ENCODE results near the gene FBXO28.

FBXO28 gene

DNA sequence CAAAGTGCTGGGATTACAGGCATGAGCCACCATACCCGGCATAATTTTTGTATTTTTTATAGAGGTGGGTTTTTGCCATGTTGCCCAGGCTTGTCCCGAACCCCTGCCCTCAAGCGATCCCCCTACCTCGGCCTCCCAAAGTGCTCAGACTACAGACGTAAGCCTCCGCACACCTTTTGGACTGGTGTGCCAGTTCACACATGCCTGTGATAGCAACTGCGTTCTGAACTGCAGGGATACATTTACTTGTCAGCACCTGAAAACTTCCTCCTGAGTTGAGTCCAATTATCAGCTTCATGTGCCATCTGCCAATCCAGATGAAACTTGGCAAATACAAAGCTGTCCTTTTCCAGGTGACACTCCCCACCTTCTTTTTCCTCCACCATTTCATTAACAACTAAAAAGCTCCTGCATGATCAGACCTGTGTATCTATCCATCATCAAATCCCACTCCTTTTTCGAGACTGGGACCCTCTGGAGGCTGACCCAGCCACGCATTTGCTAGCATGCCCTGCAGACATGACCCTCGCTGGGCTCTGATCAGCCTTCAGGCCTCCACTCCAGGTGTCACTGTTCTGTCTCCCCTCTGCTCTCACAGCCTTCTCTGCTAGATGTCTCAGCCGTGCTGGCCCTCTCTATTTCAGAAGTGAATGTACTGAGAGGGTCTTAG, 67.0 kb downstream of the FBXO28 start:
- Histone ChIP-seq H3K9me3 (ENCODE audit: control insufficient read depth in 5 of 5, low read length in 5 of 5) (no peaks in the 10 kb centered on the region), H3K36me3 (ENCODE audit: control insufficient read depth in 5 of 5, insufficient read depth in 5 of 5, low read length in 5 of 5) (peaks cover 0 to 1% (median 0%) of the 10 kb centered on the region in 5 donors), H3K27me3 (ENCODE audit: control insufficient read depth in 5 of 5, insufficient read depth in 4 of 5, low read length in 5 of 5) (no peaks in the 10 kb centered on the region), H3K4me3 (ENCODE audit: low read depth in 1 of 5, low read length in 5 of 5) (no peak overlapping the region), H3K27ac (ENCODE audit: low read depth, low read length) (no peak overlapping the region), H3K9ac (ENCODE audit: low read length in 5 of 5) (no peak overlapping the region), H3K4me1 (ENCODE audit: control insufficient read depth in 5 of 5, insufficient read depth in 5 of 5, low read length in 5 of 5) (peaks cover 3 to 25% (median 23%) of the 10 kb centered on the region in 5 donors)

DNA sequence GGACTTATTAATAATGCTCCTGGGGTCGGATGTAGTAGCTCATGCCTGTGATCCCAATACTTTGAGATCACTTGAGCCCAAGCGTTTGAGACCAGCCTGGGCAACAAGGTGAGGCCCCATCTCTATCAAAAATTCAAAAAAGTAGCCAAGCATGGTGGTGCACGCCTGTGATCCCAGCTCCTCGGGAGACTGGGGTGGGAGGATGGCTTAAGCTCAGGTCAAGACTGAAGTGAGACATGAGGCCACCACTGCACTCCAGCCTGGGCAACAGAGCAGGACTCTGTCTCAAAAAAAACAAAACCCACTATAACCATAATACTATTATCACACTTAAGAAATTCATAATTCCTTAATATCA, 67.5 kb downstream of the FBXO28 start:
- Histone ChIP-seq H3K27me3 (ENCODE audit: control insufficient read depth in 5 of 5, insufficient read depth in 4 of 5, low read length in 5 of 5) (no peaks in the 10 kb centered on the region), H3K4me3 (ENCODE audit: low read depth in 1 of 5, low read length in 5 of 5) (no peak overlapping the region), H3K36me3 (ENCODE audit: control insufficient read depth in 5 of 5, insufficient read depth in 5 of 5, low read length in 5 of 5) (peaks cover 0 to 2% (median 0%) of the 10 kb centered on the region in 5 donors), H3K27ac (ENCODE audit: low read depth, low read length) (no peak overlapping the region), H3K9me3 (ENCODE audit: control insufficient read depth in 5 of 5, low read length in 5 of 5) (no peaks in the 10 kb centered on the region), H3K9ac (ENCODE audit: low read length in 5 of 5) (no peak overlapping the region), H3K4me1 (ENCODE audit: control insufficient read depth in 5 of 5, insufficient read depth in 5 of 5, low read length in 5 of 5) (peaks cover 3 to 28% (median 23%) of the 10 kb centered on the region in 5 donors)

DNA sequence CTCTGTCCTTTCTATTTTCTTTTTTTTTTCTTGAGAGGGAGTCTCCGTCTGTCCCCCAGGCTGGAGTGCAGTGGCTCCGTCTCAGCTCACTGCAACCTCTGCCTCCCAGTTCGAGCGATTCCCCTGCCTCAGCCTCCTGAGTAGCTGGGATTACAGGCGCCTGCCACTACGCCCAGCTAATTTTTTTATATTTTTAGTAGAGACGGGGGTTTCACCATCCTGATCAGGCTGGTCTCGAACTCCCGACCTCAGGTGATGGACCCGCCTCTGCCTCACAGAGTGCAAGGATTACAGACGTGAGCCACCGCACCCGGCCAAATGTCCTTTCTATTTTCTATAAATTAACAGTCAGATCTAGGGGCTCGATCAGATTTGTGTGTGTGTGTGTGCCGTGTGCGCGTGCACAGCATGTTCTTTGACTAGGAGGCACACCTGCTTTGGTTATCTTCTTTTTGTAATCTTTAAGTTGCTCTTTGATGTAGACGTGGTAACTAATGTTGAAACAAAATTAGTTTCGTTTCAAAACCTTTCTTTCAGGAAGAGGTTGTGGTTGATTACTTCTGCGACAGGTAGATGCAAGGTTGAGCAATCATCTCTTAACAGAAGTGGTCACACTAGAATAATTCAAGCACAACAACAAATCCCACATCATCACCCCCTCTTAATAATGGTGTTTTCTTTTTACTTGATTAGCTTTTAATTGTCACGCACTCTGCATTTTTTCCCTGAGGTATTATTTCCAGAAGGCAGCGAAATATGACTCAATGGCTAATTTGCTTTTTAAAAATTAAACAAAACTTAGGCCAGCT, 68.3 kb downstream of the FBXO28 start:
- H3K9ac ChIP-seq (ENCODE audit: low read length in 5 of 5): peak overlapping the region in 4 of 5 donors; percentile 73 to 82 (median 76)
- no peaks in the 10 kb centered on the region for H3K9me3 ChIP-seq (ENCODE audit: control insufficient read depth in 5 of 5, low read length in 5 of 5)
- H3K4me1 ChIP-seq (ENCODE audit: control insufficient read depth in 5 of 5, insufficient read depth in 5 of 5, low read length in 5 of 5): peaks cover 3 to 28% (median 23%) of the 10 kb centered on the region in 5 donors
- H3K27ac ChIP-seq (ENCODE audit: low read depth, low read length): peak overlapping the region; percentile 98
- H3K36me3 ChIP-seq (ENCODE audit: control insufficient read depth in 5 of 5, insufficient read depth in 5 of 5, low read length in 5 of 5): peaks cover 0 to 2% (median 0%) of the 10 kb centered on the region in 5 donors
- no peaks in the 10 kb centered on the region for H3K27me3 ChIP-seq (ENCODE audit: control insufficient read depth in 5 of 5, insufficient read depth in 4 of 5, low read length in 5 of 5)
- H3K4me3 ChIP-seq (ENCODE audit: low read depth in 1 of 5, low read length in 5 of 5): peak overlapping the region; percentile 55 to 89 (median 88)

DNA sequence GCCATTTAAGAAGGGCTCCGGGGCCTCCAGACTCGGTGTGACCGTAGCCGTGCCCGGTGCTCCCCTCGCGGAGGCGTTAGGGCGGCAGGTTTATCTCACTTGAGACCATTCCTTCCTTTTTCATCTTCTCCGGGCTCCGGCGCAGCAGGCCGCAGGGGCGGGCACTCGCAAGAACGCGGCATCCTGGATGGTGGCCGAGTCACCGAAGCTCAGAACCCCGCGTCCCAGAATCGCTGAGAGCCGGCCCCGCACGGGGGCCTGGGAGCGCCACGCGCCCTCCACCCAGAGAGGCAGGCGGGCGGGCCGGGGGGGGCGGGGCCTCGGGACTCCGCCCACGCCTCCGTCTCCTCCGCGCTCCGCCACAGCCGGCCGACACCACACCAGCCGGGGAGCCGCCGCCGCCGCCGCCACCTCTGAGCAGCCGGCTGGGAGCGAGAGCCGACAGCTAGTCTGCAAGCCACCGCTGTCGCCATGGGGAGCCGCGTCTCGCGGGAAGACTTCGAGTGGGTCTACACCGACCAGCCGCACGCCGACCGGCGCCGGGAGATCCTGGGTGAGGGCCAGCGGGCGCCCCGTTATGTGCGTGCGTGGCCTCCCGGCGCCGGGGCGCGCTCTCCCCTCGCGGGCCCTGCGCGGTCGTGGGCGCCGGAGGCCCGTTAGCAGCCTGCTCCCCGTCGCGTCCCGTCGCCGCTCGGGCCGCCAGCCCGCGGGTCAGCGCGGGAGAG, 69.1 kb downstream of the FBXO28 start, which contains the start of gene DEGS1:
Gene DEGS1, plus strand, starts transcription at position 375 of the 725 bp plus-strand sequence. Its CDS starts 97 bp downstream, at position 472.
- peak within 1 kb of the TSS; percentile 75 to 98 (median 95) for H3K9ac ChIP-seq (ENCODE audit: low read length in 5 of 5)
- peak within 1 kb of the TSS; percentile 98 for H3K27ac ChIP-seq (ENCODE audit: low read depth, low read length)
- H3K27me3 ChIP-seq (ENCODE audit: control insufficient read depth in 5 of 5, insufficient read depth in 4 of 5, low read length in 5 of 5): no peaks in the 10 kb centered on the region
- peak within 1 kb of the TSS; percentile 87 to 89 (median 88) for H3K4me3 ChIP-seq (ENCODE audit: low read depth in 1 of 5, low read length in 5 of 5)
- peaks cover 0 to 2% (median 0%) of the 10 kb centered on the region in 5 donors for H3K36me3 ChIP-seq (ENCODE audit: control insufficient read depth in 5 of 5, insufficient read depth in 5 of 5, low read length in 5 of 5)
- H3K9me3 ChIP-seq (ENCODE audit: control insufficient read depth in 5 of 5, low read length in 5 of 5): no peaks in the 10 kb centered on the region
- H3K4me1 ChIP-seq (ENCODE audit: control insufficient read depth in 5 of 5, insufficient read depth in 5 of 5, low read length in 5 of 5): peaks cover 3 to 29% (median 23%) of the 10 kb centered on the region in 5 donors

DNA sequence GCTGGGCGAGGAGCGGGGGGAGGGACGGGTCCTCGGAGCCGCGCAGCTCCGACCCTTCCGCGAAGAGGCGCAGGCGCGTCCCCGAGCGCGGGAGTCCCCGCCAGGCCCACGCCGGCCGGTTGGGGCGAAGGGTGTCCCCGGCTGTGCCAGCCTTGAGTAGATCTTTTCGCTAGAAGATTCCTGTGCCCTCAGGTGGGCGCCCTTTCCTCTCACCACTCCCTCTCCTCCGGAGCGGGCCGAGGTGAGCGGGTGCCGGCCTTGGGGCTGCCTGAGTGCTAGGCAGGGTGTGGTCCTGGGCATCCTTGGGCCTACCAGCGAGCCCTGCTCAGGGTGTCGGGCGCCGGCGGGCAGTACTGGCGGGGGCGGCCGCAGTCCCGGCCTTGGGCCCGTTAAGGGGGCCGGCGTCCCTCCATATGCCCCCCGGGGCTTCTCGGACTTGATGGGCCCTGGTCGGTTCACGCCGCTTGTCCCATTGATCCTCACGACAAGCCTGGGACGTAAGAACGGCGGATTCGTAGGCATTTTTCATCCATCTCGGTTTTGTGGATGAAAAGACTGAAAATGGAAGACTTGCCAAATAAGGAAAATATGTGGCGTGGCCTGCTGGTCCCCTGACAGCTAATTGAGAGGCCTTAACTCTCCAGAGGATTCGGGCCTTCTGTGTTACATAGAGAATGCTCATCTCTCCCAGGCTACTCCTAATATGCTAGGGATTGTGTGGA, 69.8 kb downstream of the FBXO28 start:
- H3K27ac ChIP-seq (ENCODE audit: low read depth, low read length): peak overlapping the region; percentile 98
- H3K4me3 ChIP-seq (ENCODE audit: low read depth in 1 of 5, low read length in 5 of 5): peak overlapping the region; percentile 87 to 89 (median 88)
- no peaks in the 10 kb centered on the region for H3K27me3 ChIP-seq (ENCODE audit: control insufficient read depth in 5 of 5, insufficient read depth in 4 of 5, low read length in 5 of 5)
- H3K36me3 ChIP-seq (ENCODE audit: control insufficient read depth in 5 of 5, insufficient read depth in 5 of 5, low read length in 5 of 5): peaks cover 0 to 2% (median 0%) of the 10 kb centered on the region in 5 donors
- H3K9ac ChIP-seq (ENCODE audit: low read length in 5 of 5): peak overlapping the region; percentile 75 to 98 (median 95)
- peaks cover 3 to 29% (median 23%) of the 10 kb centered on the region in 5 donors for H3K4me1 ChIP-seq (ENCODE audit: control insufficient read depth in 5 of 5, insufficient read depth in 5 of 5, low read length in 5 of 5)
- H3K9me3 ChIP-seq (ENCODE audit: control insufficient read depth in 5 of 5, low read length in 5 of 5): no peaks in the 10 kb centered on the region

DNA sequence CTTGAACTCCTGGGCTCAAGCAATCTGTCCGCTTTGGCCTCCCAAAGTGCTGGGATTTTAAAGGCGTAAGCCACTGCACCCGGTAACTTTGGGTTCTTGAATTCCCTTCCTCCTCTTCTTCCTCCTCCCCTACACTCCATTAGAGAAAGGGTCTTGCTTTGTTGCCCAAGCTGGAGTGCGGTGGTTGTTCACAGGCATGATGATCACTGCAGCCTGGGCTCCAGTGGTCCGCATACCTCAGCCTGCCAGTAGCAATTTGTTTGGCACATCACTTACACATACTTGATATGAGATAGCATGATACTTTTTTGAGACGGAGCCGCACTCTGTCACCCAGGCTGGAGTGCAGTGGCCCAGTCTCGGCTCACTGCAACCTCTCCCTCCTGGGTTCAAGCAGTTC, 71.3 kb downstream of the FBXO28 start:
- Histone ChIP-seq H3K9ac (ENCODE audit: low read length in 5 of 5) (no peak overlapping the region), H3K4me1 (ENCODE audit: control insufficient read depth in 5 of 5, insufficient read depth in 5 of 5, low read length in 5 of 5) (peaks cover 3 to 33% (median 23%) of the 10 kb centered on the region in 5 donors), H3K4me3 (ENCODE audit: low read depth in 1 of 5, low read length in 5 of 5) (peak overlapping the region in 4 of 5 donors; percentile 17 to 89 (median 88)), H3K36me3 (ENCODE audit: control insufficient read depth in 5 of 5, insufficient read depth in 5 of 5, low read length in 5 of 5) (peaks cover 0 to 8% (median 6%) of the 10 kb centered on the region in 5 donors), H3K9me3 (ENCODE audit: control insufficient read depth in 5 of 5, low read length in 5 of 5) (no peaks in the 10 kb centered on the region), H3K27ac (ENCODE audit: low read depth, low read length) (peak overlapping the region; percentile 98), H3K27me3 (ENCODE audit: control insufficient read depth in 5 of 5, insufficient read depth in 4 of 5, low read length in 5 of 5) (no peaks in the 10 kb centered on the region)

DNA sequence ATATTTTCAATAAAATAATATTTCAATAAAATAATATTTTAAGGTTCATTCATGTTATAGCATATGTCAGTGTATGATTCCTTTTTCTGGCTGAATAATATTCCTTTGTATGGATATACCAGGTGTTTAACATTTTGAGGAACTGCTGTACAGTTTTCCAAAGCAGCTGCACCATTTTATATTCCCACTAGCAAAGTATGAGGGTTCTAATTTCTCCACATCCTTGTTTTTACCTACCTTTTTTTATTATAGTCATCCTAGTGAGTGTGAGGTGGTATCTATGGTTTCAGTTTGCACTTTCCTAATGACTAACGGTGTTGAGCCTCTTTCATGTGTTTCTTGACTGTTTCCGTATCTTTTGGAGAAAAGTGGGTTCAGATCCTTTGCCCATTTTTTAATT, 74.4 kb downstream of the FBXO28 start:
- no peaks in the 10 kb centered on the region for H3K9me3 ChIP-seq (ENCODE audit: control insufficient read depth in 5 of 5, low read length in 5 of 5)
- H3K4me1 ChIP-seq (ENCODE audit: control insufficient read depth in 5 of 5, insufficient read depth in 5 of 5, low read length in 5 of 5): peaks cover 0 to 26% (median 16%) of the 10 kb centered on the region in 5 donors
- no peak overlapping the region for H3K9ac ChIP-seq (ENCODE audit: low read length in 5 of 5)
- H3K27me3 ChIP-seq (ENCODE audit: control insufficient read depth in 5 of 5, insufficient read depth in 4 of 5, low read length in 5 of 5): no peaks in the 10 kb centered on the region
- H3K27ac ChIP-seq (ENCODE audit: low read depth, low read length): no peak overlapping the region
- peaks cover 2 to 19% (median 18%) of the 10 kb centered on the region in 5 donors for H3K36me3 ChIP-seq (ENCODE audit: control insufficient read depth in 5 of 5, insufficient read depth in 5 of 5, low read length in 5 of 5)
- H3K4me3 ChIP-seq (ENCODE audit: low read depth in 1 of 5, low read length in 5 of 5): no peak overlapping the region

DNA sequence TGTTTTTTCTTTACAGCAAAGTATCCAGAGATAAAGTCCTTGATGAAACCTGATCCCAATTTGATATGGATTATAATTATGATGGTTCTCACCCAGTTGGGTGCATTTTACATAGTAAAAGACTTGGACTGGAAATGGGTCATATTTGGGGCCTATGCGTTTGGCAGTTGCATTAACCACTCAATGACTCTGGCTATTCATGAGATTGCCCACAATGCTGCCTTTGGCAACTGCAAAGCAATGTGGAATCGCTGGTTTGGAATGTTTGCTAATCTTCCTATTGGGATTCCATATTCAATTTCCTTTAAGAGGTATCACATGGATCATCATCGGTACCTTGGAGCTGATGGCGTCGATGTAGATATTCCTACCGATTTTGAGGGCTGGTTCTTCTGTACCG, 75.7 kb downstream of the FBXO28 start:
- no peak overlapping the region for H3K9ac ChIP-seq (ENCODE audit: low read length in 5 of 5)
- H3K9me3 ChIP-seq (ENCODE audit: control insufficient read depth in 5 of 5, low read length in 5 of 5): no peaks in the 10 kb centered on the region
- no peak overlapping the region for H3K27ac ChIP-seq (ENCODE audit: low read depth, low read length)
- no peaks in the 10 kb centered on the region for H3K27me3 ChIP-seq (ENCODE audit: control insufficient read depth in 5 of 5, insufficient read depth in 4 of 5, low read length in 5 of 5)
- H3K4me1 ChIP-seq (ENCODE audit: control insufficient read depth in 5 of 5, insufficient read depth in 5 of 5, low read length in 5 of 5): peaks cover 0 to 19% (median 9%) of the 10 kb centered on the region in 5 donors
- no peak overlapping the region for H3K4me3 ChIP-seq (ENCODE audit: low read depth in 1 of 5, low read length in 5 of 5)
- peaks cover 8 to 29% (median 21%) of the 10 kb centered on the region in 5 donors for H3K36me3 ChIP-seq (ENCODE audit: control insufficient read depth in 5 of 5, insufficient read depth in 5 of 5, low read length in 5 of 5)

DNA sequence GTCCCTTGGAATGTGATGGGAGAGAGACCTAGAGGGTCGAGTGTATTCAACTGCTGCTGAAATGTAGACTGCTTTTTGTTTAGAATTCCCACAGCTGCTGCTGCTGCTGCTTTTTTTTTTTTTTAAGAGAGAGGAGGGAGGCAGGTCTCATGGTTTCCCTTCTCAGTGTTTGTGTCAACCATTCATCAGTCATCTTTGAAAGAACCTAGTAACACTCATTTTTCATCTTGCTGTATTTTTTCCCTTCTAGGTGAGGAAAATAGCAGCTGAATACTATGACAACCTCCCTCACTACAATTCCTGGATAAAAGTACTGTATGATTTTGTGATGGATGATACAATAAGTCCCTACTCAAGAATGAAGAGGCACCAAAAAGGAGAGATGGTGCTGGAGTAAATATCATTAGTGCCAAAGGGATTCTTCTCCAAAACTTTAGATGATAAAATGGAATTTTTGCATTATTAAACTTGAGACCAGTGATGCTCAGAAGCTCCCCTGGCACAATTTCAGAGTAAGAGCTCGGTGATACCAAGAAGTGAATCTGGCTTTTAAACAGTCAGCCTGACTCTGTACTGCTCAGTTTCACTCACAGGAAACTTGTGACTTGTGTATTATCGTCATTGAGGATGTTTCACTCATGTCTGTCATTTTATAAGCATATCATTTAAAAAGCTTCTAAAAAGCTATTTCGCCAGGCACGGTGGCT, 78.3 kb downstream of the FBXO28 start:
- Histone ChIP-seq H3K4me3 (ENCODE audit: low read depth in 1 of 5, low read length in 5 of 5) (no peak overlapping the region), H3K27me3 (ENCODE audit: control insufficient read depth in 5 of 5, insufficient read depth in 4 of 5, low read length in 5 of 5) (no peaks in the 10 kb centered on the region), H3K4me1 (ENCODE audit: control insufficient read depth in 5 of 5, insufficient read depth in 5 of 5, low read length in 5 of 5) (peaks cover 0 to 12% (median 0%) of the 10 kb centered on the region in 5 donors), H3K9me3 (ENCODE audit: control insufficient read depth in 5 of 5, low read length in 5 of 5) (no peaks in the 10 kb centered on the region), H3K9ac (ENCODE audit: low read length in 5 of 5) (no peak overlapping the region), H3K36me3 (ENCODE audit: control insufficient read depth in 5 of 5, insufficient read depth in 5 of 5, low read length in 5 of 5) (peaks cover 8 to 29% (median 19%) of the 10 kb centered on the region in 5 donors), H3K27ac (ENCODE audit: low read depth, low read length) (no peak overlapping the region)
